ENCODE measurements around the gene KCTD10. TPM values are rescaled to one million over a fixed set of nuclear protein-coding genes. Genes with fewer than 3 reads are reported as not detected.

KCTD10 gene
- total and polyA plus RNA-seq, 2 of the 13 experiments (the other 11 are each of a cell fraction or from before 2014, with no cell fraction given) = 6.9 to 25.4 TPM

- TF ChIP-seq E2F1 (CRISPR knock-in tag; IDR thresholded peaks at IDR 0.05) (no peak), TMF1 (CRISPR knock-in tag; IDR thresholded peaks at IDR 0.05; ENCODE audit: low read depth) (no peak), BORCS8-MEF2B (CRISPR knock-in tag; IDR thresholded peaks at IDR 0.05) (no peak), FLYWCH1 (CRISPR knock-in tag; IDR thresholded peaks at IDR 0.05) (no peak), ZNF850 (CRISPR knock-in tag; conservative IDR thresholded peaks at IDR 0.05) (no peak), ZBTB49 (CRISPR knock-in tag; IDR thresholded peaks at IDR 0.05; ENCODE audit: borderline replicate concordance) (no peak)
Measured at GRCh38 chr12:109449845-109450532, 27.1 kb downstream of the KCTD10 start (continued).

- DNase-seq (ENCODE audit: low spot score) = no peak
- no TSS peak for BruUV-seq (replicated peaks)
- 89% methylated on average over 8 of the region's 8 CpGs for WGBS (ENCODE audit: low lambda C conversion rate)
- CTCF ChIA-PET (ENCODE audit: low intra/inter-chr PET ratio, low total read pairs) = no interaction called here
- intact Hi-C loops (cut with micrococcal nuclease; ENCODE audit: unreplicated experiment) = no loop called here
- no peak overlapping the region for H2AFZ ChIP-seq (ENCODE audit: low read length)
- no peaks in the 10 kb centered on the region for H3K9me3 ChIP-seq (ENCODE audit: low read length)
- H3K27ac ChIP-seq (ENCODE audit: extremely low read length, insufficient read depth, low read length) = no peak overlapping the region
- peaks cover 14 to 44% of the 10 kb centered on the region in 2 experiments for H3K36me3 ChIP-seq (replicated peaks in 1 of 2; ENCODE audit: control insufficient read depth in 1 of 2, insufficient read depth in 2 of 2, low read length in 2 of 2)
- H3K27me3 ChIP-seq (ENCODE audit: control insufficient read depth in 1 of 2, insufficient read depth in 2 of 2, low read length in 2 of 2) = no peaks in the 10 kb centered on the region
- in situ Hi-C loops (cut with HindIII; ENCODE audit: extremely low pct_ligation_motif_present, low pct_unique_long_range_greater_than_20kb) = no loop called here
- no peaks in the 10 kb centered on the region for H4K20me1 ChIP-seq (ENCODE audit: insufficient read depth, low read length)
- POLR2A ChIA-PET = interaction anchor here (1.3 kb wide), 1 partner anchor 13 kb away, joined by 4 read pairs; no protein-coding TSS in a partner anchor
- peaks cover 32% of the 10 kb centered on the region for H3K4me1 ChIP-seq (ENCODE audit: insufficient read depth, low read length)
- H3K9ac ChIP-seq (ENCODE audit: insufficient read depth, low read depth, low read length) = no peak overlapping the region
- ATAC-seq = no peak
- no peak overlapping the region for H3K4me3 ChIP-seq (replicated peaks in 1 of 3; ENCODE audit: insufficient read depth in 1 of 3, low read depth in 2 of 3, low read length in 3 of 3)
- no peaks in the 10 kb centered on the region for H3K79me2 ChIP-seq (ENCODE audit: insufficient read depth, low read length)
- no peak for FAIRE-seq
- H3K4me2 ChIP-seq (ENCODE audit: low read depth, low read length) = no peak overlapping the region
- TF ChIP-seq ZMYM3 (CRISPR knock-in tag; IDR thresholded peaks at IDR 0.05) (no peak), PRPF4 (IDR thresholded peaks at IDR 0.05; ENCODE audit: low read depth, low read length, poor library complexity, severe bottlenecking) (no peak), AHR (CRISPR knock-in tag; IDR thresholded peaks at IDR 0.05) (no peak), CEBPB (IDR thresholded peaks at IDR 0.05; ENCODE audit: borderline replicate concordance, low read depth, low read length) (peak; percentile 43; the same call in 1 of the 2 replicates)
Measured at GRCh38 chr12:109448707-109449390, 28.3 kb downstream of the KCTD10 start.

All from HepG2 (cell line).